ENCODE data around the gene RASSF3. TPM values are rescaled to one million over a fixed set of nuclear protein-coding genes. Genes with fewer than 3 reads are reported as not detected.

Gene RASSF3
- total RNA-seq, 4 donors from 2014 or later: 14.7 to 18.3 (median 16.7) TPM

DNA sequence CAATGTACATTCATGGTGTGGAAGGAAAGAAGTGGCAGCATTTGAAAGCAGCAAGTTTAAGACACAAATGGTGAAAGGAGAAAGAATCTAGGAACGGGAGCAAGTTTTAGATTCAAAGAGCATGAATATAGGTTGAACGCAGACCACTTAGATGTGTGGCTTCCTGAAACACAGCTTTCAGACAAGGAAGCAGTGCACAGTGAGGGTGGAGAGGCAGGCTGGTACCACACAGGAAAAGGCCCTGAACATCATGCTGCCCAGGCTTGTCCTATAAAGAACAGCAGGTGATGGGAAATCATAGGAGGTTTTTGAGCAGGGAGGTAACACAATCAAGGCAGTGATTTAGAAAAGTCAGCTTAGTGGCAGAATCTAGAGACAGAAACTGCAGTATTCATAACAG lies 113.3 kb downstream of the RASSF3 start:
- no peaks in the 10 kb centered on the region for H3K9me3 ChIP-seq
- H3K27ac ChIP-seq: no peak overlapping the region
- peaks cover 0 to 98% (median 31%) of the 10 kb centered on the region in 3 donors for H3K36me3 ChIP-seq
- 89 to 96% methylated on average over 2 of the region's 2 CpGs for WGBS, 2 donors
- H3K4me3 ChIP-seq: no peak overlapping the region
- no peaks in the 10 kb centered on the region for H3K4me1 ChIP-seq
- TF ChIP-seq EP300 (IDR thresholded peaks at IDR 0.05) (no peak), POLR2A (IDR thresholded peaks at IDR 0.05) (no peak), CTCF (IDR thresholded peaks at IDR 0.05) (no peak)
- no peak for DNase-seq (ENCODE audit: low spot score in 2 of 2)
- no peaks in the 10 kb centered on the region for H3K27me3 ChIP-seq

GRCh38 chr12:64724201-64724745 lies 114.0 kb downstream of the RASSF3 start:
- no peak for DNase-seq (ENCODE audit: low spot score in 2 of 2)
- TF ChIP-seq POLR2A (IDR thresholded peaks at IDR 0.05): no peak
- no peak for TF ChIP-seq CTCF (IDR thresholded peaks at IDR 0.05)
- Histone ChIP-seq H3K9me3 (no peaks in the 10 kb centered on the region), H3K36me3 (peaks cover 0 to 98% (median 31%) of the 10 kb centered on the region in 3 donors), H3K4me3 (no peak overlapping the region), H3K4me1 (no peaks in the 10 kb centered on the region), H3K27ac (no peak overlapping the region), H3K27me3 (no peaks in the 10 kb centered on the region)
- 91 to 96% methylated on average over 11 of the region's 11 CpGs for WGBS, 2 donors

DNA sequence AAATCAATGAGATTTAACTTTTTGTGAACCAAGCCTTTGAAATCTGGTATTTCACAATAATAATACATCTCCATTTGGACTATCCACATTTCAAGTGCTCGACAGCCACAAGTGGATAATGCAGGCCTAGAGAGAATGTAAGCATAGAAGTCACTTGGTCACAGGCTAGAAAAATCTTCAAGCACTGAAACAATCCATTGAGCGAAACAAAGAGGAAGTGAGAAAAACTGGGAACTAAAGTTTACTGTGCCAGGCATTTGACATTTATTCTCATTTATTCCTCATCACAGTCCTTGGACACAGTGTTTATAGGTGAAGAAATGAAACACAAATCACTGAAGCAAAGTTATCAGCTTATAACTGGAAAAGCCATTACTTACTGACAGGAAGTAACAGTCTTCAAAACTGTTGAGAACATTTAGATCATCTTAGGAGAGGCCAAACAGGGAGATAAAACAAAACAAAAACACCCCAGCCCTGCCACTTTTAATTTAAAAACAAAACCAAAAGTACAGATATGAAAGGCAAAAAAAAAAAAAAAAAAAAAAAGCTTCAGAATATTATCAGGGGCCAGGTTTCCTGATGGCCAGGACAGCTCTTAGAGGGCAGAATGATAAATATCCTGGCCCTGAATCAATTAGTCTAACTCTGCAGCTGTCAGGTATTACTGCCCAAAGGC lies 119.8 kb downstream of the RASSF3 start:
- H3K4me3 ChIP-seq: no peak overlapping the region
- TF ChIP-seq CTCF (IDR thresholded peaks at IDR 0.05): no peak
- H3K36me3 ChIP-seq: peaks cover 2 to 78% (median 8%) of the 10 kb centered on the region in 3 donors
- H3K4me1 ChIP-seq: peaks cover 0 to 12% (median 3%) of the 10 kb centered on the region in 4 donors
- 35 to 41% methylated on average over 2 of the region's 2 CpGs for WGBS, 2 donors
- no peak for DNase-seq (ENCODE audit: low spot score in 2 of 2)
- peak overlapping the region in 2 of 4 donors; percentile 31 to 68 for H3K27ac ChIP-seq
- H3K27me3 ChIP-seq: no peaks in the 10 kb centered on the region
- no peaks in the 10 kb centered on the region for H3K9me3 ChIP-seq

DNA sequence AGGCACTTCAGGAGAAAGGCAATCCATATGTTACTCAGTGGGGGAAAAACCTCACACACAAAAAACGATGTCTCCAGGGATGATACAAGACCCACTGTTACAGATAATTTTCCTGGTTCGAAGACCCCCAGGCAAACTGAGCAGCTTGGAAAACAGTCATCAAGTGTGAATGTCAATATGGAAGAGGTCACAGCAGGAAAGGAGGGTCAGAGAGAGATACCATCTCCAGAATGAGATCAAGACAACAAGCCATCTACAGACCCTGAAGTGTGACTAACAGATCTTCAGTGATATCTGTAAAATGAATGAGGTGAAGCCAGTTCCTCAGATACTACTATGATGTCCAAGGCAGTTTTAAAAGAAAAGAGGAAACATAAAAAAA lies 120.3 kb downstream of the RASSF3 start:
- DNase-seq (ENCODE audit: low spot score in 2 of 2): no peak
- Histone ChIP-seq H3K36me3 (peaks cover 2 to 80% (median 8%) of the 10 kb centered on the region in 3 donors), H3K4me3 (no peak overlapping the region), H3K9me3 (no peaks in the 10 kb centered on the region), H3K27me3 (no peaks in the 10 kb centered on the region), H3K27ac (peak overlapping the region in 2 of 4 donors; percentile 31 to 68), H3K4me1 (peaks cover 0 to 12% (median 3%) of the 10 kb centered on the region in 4 donors)
- no peak for TF ChIP-seq POLR2A (IDR thresholded peaks at IDR 0.05)
- TF ChIP-seq CTCF (IDR thresholded peaks at IDR 0.05): no peak
- no peak for TF ChIP-seq EP300 (IDR thresholded peaks at IDR 0.05)
- 57 to 60% methylated on average over 2 of the region's 2 CpGs for WGBS, 2 donors

DNA sequence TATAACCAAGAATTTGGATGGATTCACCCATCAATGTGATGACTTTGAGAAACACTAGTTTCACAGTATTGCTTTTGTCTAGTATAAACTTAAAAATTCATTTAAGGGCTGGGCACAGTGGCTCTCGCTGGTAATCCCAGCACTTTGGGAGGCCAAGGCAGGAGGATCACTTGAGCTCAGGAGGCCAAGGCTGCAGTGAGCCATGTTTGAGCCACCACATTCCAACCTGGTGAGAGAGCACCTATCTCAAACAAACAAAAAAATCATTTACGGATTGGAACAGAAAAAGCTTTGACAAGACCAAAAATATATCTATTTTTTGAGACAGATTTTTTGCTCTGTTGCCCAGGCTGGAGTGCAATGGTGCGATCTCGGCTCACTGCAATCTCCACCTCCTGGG lies 121.4 kb downstream of the RASSF3 start:
- H3K4me3 ChIP-seq: no peak overlapping the region
- peaks cover 2 to 79% (median 5%) of the 10 kb centered on the region in 3 donors for H3K36me3 ChIP-seq
- H3K9me3 ChIP-seq: no peaks in the 10 kb centered on the region
- no peak overlapping the region for H3K27ac ChIP-seq
- TF ChIP-seq EP300 (IDR thresholded peaks at IDR 0.05): no peak
- no peak for TF ChIP-seq POLR2A (IDR thresholded peaks at IDR 0.05)
- TF ChIP-seq CTCF (IDR thresholded peaks at IDR 0.05): no peak
- peaks cover 0 to 12% (median 3%) of the 10 kb centered on the region in 4 donors for H3K4me1 ChIP-seq
- WGBS, 2 donors: 95 to 97% methylated on average over 4 of the region's 4 CpGs
- DNase-seq (ENCODE audit: low spot score in 2 of 2): no peak
- no peaks in the 10 kb centered on the region for H3K27me3 ChIP-seq
